ENCODE measurements around the gene GPX7. TPM values are rescaled to one million over a fixed set of nuclear protein-coding genes. Genes with fewer than 3 reads are reported as not detected.
"Not testable (repeated sequence)": the region's sequence is repeated elsewhere in the genome, so short reads cannot be mapped to it uniquely, and the experiment has no call there.

Gene GPX7
- total and polyA plus RNA-seq, 5 experiments from 2014 or later, result 25.0 to 34.5 (median 30.3) TPM

- no peaks in the 10 kb centered on the region for H3K9me3 Mint-ChIP-seq
Measured at GRCh38 chr1:52569449-52570210, 32.5 kb upstream of the GPX7 start.

GRCh38 chr1:52571783-52572182 lies 30.4 kb upstream of the GPX7 start:
- POLR2A ChIA-PET, result no interaction called here
- H3K9me3 Mint-ChIP-seq, result no peaks in the 10 kb centered on the region
- ATAC-seq, result no peak
- H3K27ac Mint-ChIP-seq, result no peak overlapping the region
- no peaks in the 10 kb centered on the region for H3K36me3 Mint-ChIP-seq
- DNase-seq, result no peak
- H3K4me1 Mint-ChIP-seq, result peaks cover 13 to 27% (median 23%) of the 10 kb centered on the region in 4 donors
- H3K27me3 Mint-ChIP-seq, result no peaks in the 10 kb centered on the region
- no peak overlapping the region for H3K4me3 Mint-ChIP-seq

More at GRCh38 chr1:52569449-52570210, 32.5 kb upstream of the GPX7 start:
- POLR2A ChIA-PET, result interaction anchor here (0.7 to 1.6 kb wide), 2 partner anchors 32 to 136 kb away, joined by 3 read pairs; partner anchors contain the start of gene GPX7
- H3K4me1 Mint-ChIP-seq, result peaks cover 13 to 26% (median 23%) of the 10 kb centered on the region in 4 donors
- DNase-seq (no peak), ATAC-seq (no peak)
- H3K27me3 Mint-ChIP-seq, result no peaks in the 10 kb centered on the region
- peak overlapping the region in 5 of 10 donors; percentile 11 to 22 (median 18) for H3K4me3 Mint-ChIP-seq
- peak overlapping the region in 6 of 10 donors; percentile 14 to 54 (median 38) for H3K27ac Mint-ChIP-seq
- no peaks in the 10 kb centered on the region for H3K36me3 Mint-ChIP-seq

GRCh38 chr1:52572387-52572786 lies 29.8 kb upstream of the GPX7 start:
- DNase-seq (no peak), ATAC-seq (no peak)
- no peaks in the 10 kb centered on the region for H3K27me3 Mint-ChIP-seq
- peaks cover 13 to 27% (median 23%) of the 10 kb centered on the region in 4 donors for H3K4me1 Mint-ChIP-seq
- no peaks in the 10 kb centered on the region for H3K9me3 Mint-ChIP-seq
- H3K4me3 Mint-ChIP-seq, result no peak overlapping the region
- no peaks in the 10 kb centered on the region for H3K36me3 Mint-ChIP-seq
- POLR2A ChIA-PET, result no interaction called here
- H3K27ac Mint-ChIP-seq, result no peak overlapping the region

GRCh38 chr1:52574594-52574993 lies 27.6 kb upstream of the GPX7 start:
- DNase-seq (no peak), ATAC-seq (no peak)
- Mint-ChIP-seq H3K4me3 (no peak overlapping the region), H3K9me3 (no peaks in the 10 kb centered on the region), H3K4me1 (peaks cover 8 to 14% (median 13%) of the 10 kb centered on the region in 4 donors), H3K27ac (peak overlapping the region in 1 of 10 donors; percentile 54), H3K36me3 (no peaks in the 10 kb centered on the region), H3K27me3 (no peaks in the 10 kb centered on the region)
- POLR2A ChIA-PET, result no interaction called here

GRCh38 chr1:52576074-52576473 lies 26.1 kb upstream of the GPX7 start:
- no peaks in the 10 kb centered on the region for H3K27me3 Mint-ChIP-seq
- ATAC-seq (no peak), DNase-seq (no peak)
- no peak overlapping the region for H3K27ac Mint-ChIP-seq
- POLR2A ChIA-PET, result no interaction called here
- H3K4me1 Mint-ChIP-seq, result peaks cover 5 to 12% (median 8%) of the 10 kb centered on the region in 4 donors
- no peak overlapping the region for H3K4me3 Mint-ChIP-seq
- no peaks in the 10 kb centered on the region for H3K9me3 Mint-ChIP-seq
- H3K36me3 Mint-ChIP-seq, result no peaks in the 10 kb centered on the region

GRCh38 chr1:52578066-52578465 lies 24.1 kb upstream of the GPX7 start:
- ATAC-seq, H3K4me3 Mint-ChIP-seq, POLR2A ChIA-PET, H3K27me3 Mint-ChIP-seq, H3K36me3 Mint-ChIP-seq, DNase-seq, H3K9me3 Mint-ChIP-seq, H3K27ac Mint-ChIP-seq: not testable (repeated sequence)
- peaks cover 5 to 12% (median 7%) of the 10 kb centered on the region in 4 donors for H3K4me1 Mint-ChIP-seq

GRCh38 chr1:52579415-52579814 lies 22.8 kb upstream of the GPX7 start:
- no peak for ATAC-seq
- no peak overlapping the region for H3K4me3 Mint-ChIP-seq
- H3K36me3 Mint-ChIP-seq, result no peaks in the 10 kb centered on the region
- no peak for DNase-seq
- peaks cover 7 to 12% (median 8%) of the 10 kb centered on the region in 4 donors for H3K4me1 Mint-ChIP-seq
- H3K27ac Mint-ChIP-seq, result peak overlapping the region in 6 of 10 donors; percentile 3 to 31 (median 8)
- no peaks in the 10 kb centered on the region for H3K9me3 Mint-ChIP-seq
- H3K27me3 Mint-ChIP-seq, result no peaks in the 10 kb centered on the region
- POLR2A ChIA-PET, result interaction anchor here (0.6 to 1.0 kb wide), 2 partner anchors 9 to 26 kb away, joined by 3 to 4 read pairs; partner anchors contain the start of gene TUT4

- Mint-ChIP-seq H3K27ac (no peak overlapping the region), H3K27me3 (no peaks in the 10 kb centered on the region)
Measured at GRCh38 chr1:52580283-52580682, 21.9 kb upstream of the GPX7 start.

GRCh38 chr1:52582116-52582696 lies 20.0 kb upstream of the GPX7 start:
- H3K27me3 Mint-ChIP-seq, result no peaks in the 10 kb centered on the region
- H3K27ac Mint-ChIP-seq, result no peak overlapping the region
- DNase-seq (no peak), ATAC-seq (no peak)
- no peak overlapping the region for H3K4me3 Mint-ChIP-seq
- H3K36me3 Mint-ChIP-seq, result no peaks in the 10 kb centered on the region
- H3K9me3 Mint-ChIP-seq, result no peaks in the 10 kb centered on the region
- POLR2A ChIA-PET, result no interaction called here
- H3K4me1 Mint-ChIP-seq, result peaks cover 6 to 12% (median 8%) of the 10 kb centered on the region in 4 donors

More at GRCh38 chr1:52580283-52580682, 21.9 kb upstream of the GPX7 start:
- Mint-ChIP-seq H3K36me3 (no peaks in the 10 kb centered on the region), H3K4me1 (peaks cover 7 to 12% (median 8%) of the 10 kb centered on the region in 4 donors), H3K9me3 (no peaks in the 10 kb centered on the region), H3K4me3 (no peak overlapping the region)
- no peak for DNase-seq
- POLR2A ChIA-PET, result no interaction called here
- ATAC-seq, result no peak

GRCh38 chr1:52585474-52585873 lies 16.7 kb upstream of the GPX7 start:
- ATAC-seq, result no peak
- Mint-ChIP-seq H3K36me3 (no peaks in the 10 kb centered on the region), H3K27ac (no peak overlapping the region), H3K9me3 (no peaks in the 10 kb centered on the region), H3K27me3 (no peaks in the 10 kb centered on the region), H3K4me1 (peaks cover 0 to 6% (median 4%) of the 10 kb centered on the region in 4 donors), H3K4me3 (no peak overlapping the region)
- DNase-seq, result no peak
- POLR2A ChIA-PET, result interaction anchor here (2.3 kb wide), 1 partner anchor 16 kb away, joined by 7 read pairs; no protein-coding TSS in a partner anchor

GRCh38 chr1:52588027-52588426 lies 14.1 kb upstream of the GPX7 start:
- H3K4me3 Mint-ChIP-seq, result no peak overlapping the region
- H3K9me3 Mint-ChIP-seq, result no peaks in the 10 kb centered on the region
- DNase-seq (no peak), ATAC-seq (no peak)
- POLR2A ChIA-PET, result no interaction called here
- H3K36me3 Mint-ChIP-seq, result no peaks in the 10 kb centered on the region
- no peaks in the 10 kb centered on the region for H3K27me3 Mint-ChIP-seq
- peaks cover 0 to 11% (median 4%) of the 10 kb centered on the region in 4 donors for H3K4me1 Mint-ChIP-seq
- no peak overlapping the region for H3K27ac Mint-ChIP-seq

- Mint-ChIP-seq H3K27ac (no peak overlapping the region), H3K36me3 (no peaks in the 10 kb centered on the region), H3K4me3 (no peak overlapping the region), H3K27me3 (no peaks in the 10 kb centered on the region), H3K4me1 (peaks cover 0 to 11% (median 3%) of the 10 kb centered on the region in 4 donors), H3K9me3 (no peaks in the 10 kb centered on the region)
- ATAC-seq, result no peak
- no peak for DNase-seq
- POLR2A ChIA-PET, result no interaction called here
Measured at GRCh38 chr1:52588535-52588934, 13.6 kb upstream of the GPX7 start.

- ATAC-seq (no peak), DNase-seq (no peak)
- H3K4me1 Mint-ChIP-seq, result peaks cover 0 to 11% (median 1%) of the 10 kb centered on the region in 4 donors
- H3K36me3 Mint-ChIP-seq, result no peaks in the 10 kb centered on the region
- H3K4me3 Mint-ChIP-seq, result no peak overlapping the region
- POLR2A ChIA-PET, result interaction anchor here (0.6 to 0.7 kb wide), 2 partner anchors 25 to 30 kb away, joined by 3 to 5 read pairs; no protein-coding TSS in a partner anchor
- no peak overlapping the region for H3K27ac Mint-ChIP-seq
- H3K9me3 Mint-ChIP-seq, result no peaks in the 10 kb centered on the region
- H3K27me3 Mint-ChIP-seq, result no peaks in the 10 kb centered on the region
Measured at GRCh38 chr1:52590266-52590665, 11.9 kb upstream of the GPX7 start.

Measured in naive thymus-derived CD8-positive, alpha-beta T cell (primary cell).